ENCODE measurements around the gene CYTH1.

CYTH1 gene

GRCh38 chr17:78823282-78824046, 41.4 kb upstream of the CYTH1 start:
- DNase-seq (ENCODE audit: low read depth) = no peak
- no peak overlapping the region for H3K4me3 ChIP-seq (ENCODE audit: low read length)
- TF ChIP-seq, protein P1, sequence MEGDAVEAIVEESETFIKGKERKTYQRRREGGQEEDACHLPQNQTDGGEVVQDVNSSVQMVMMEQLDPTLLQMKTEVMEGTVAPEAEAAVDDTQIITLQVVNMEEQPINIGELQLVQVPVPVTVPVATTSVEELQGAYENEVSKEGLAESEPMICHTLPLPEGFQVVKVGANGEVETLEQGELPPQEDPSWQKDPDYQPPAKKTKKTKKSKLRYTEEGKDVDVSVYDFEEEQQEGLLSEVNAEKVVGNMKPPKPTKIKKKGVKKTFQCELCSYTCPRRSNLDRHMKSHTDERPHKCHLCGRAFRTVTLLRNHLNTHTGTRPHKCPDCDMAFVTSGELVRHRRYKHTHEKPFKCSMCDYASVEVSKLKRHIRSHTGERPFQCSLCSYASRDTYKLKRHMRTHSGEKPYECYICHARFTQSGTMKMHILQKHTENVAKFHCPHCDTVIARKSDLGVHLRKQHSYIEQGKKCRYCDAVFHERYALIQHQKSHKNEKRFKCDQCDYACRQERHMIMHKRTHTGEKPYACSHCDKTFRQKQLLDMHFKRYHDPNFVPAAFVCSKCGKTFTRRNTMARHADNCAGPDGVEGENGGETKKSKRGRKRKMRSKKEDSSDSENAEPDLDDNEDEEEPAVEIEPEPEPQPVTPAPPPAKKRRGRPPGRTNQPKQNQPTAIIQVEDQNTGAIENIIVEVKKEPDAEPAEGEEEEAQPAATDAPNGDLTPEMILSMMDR (conservative IDR thresholded peaks at IDR 0.05; ENCODE audit: low read length) = no peak

DNA sequence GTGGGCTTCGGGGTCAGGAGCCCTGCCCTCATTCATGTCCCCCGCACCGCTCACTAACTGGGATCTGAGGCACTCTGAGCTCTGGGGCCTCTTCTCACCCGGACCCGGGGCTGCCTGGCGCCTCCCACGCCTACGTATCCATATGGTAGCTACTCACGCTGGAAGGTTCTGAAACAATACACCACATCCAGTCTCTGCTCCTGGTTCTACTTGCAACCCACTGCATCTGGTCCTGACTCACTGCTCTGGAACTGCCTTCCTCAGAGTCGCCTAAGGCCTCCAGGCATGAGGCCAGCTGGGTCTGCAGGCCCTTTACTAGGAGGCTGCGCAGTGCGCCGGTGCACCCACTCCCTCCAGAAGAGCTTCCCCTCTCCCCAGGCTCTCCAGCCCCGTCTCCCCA, 40.5 kb upstream of the CYTH1 start:
- no peak overlapping the region for H3K4me3 ChIP-seq (ENCODE audit: low read length)
- TF ChIP-seq, protein P1 (conservative IDR thresholded peaks at IDR 0.05; ENCODE audit: low read length) = no peak
- DNase-seq (ENCODE audit: low read depth) = peak; percentile 88

DNA sequence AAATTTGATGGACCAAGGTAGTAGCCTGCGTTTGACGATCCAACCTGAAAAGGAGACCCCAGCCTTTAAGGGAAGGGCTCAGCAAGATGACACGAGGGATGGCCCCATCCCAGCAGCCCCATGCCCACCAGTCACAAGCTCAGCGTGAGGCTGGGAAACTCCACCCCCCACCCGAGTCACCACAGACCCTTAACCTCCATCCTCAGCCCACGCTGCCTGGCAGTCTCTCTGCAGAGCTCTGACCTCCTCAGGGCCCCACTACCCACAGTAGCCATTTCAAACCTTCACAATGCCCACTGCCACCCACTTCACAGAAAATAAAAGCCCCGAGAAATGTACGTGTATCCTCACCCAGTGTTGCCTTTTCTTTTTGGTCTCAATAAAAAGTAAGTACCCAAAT, 39.9 kb upstream of the CYTH1 start:
- no peak overlapping the region for H3K4me3 ChIP-seq (ENCODE audit: low read length)
- TF ChIP-seq, protein P1 (conservative IDR thresholded peaks at IDR 0.05; ENCODE audit: low read length) = no peak
- DNase-seq (ENCODE audit: low read depth) = no peak

DNA sequence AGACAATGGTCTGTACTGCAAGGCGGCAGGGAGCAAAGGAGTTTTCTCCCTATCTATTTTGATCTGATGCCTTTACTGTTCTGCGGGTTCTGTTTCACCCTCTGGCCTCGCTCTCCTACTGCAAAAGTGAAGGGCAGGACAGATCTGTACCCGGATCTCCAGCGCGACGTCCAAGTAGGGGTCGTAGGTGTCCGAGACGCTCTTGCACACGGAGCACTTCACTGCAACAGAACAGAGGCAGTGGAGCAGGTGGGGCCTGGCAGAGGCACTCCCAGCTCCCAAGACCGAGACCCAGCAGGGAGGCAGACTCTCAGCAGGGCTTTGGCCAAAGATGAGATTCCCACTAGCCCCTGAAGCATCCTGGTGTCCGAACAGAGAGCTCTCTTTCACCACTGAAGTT, 38.8 kb upstream of the CYTH1 start:
- no peak for DNase-seq (ENCODE audit: low read depth)
- no peak overlapping the region for H3K4me3 ChIP-seq (ENCODE audit: low read length)
- TF ChIP-seq, protein P1 (conservative IDR thresholded peaks at IDR 0.05; ENCODE audit: low read length) = no peak

DNA sequence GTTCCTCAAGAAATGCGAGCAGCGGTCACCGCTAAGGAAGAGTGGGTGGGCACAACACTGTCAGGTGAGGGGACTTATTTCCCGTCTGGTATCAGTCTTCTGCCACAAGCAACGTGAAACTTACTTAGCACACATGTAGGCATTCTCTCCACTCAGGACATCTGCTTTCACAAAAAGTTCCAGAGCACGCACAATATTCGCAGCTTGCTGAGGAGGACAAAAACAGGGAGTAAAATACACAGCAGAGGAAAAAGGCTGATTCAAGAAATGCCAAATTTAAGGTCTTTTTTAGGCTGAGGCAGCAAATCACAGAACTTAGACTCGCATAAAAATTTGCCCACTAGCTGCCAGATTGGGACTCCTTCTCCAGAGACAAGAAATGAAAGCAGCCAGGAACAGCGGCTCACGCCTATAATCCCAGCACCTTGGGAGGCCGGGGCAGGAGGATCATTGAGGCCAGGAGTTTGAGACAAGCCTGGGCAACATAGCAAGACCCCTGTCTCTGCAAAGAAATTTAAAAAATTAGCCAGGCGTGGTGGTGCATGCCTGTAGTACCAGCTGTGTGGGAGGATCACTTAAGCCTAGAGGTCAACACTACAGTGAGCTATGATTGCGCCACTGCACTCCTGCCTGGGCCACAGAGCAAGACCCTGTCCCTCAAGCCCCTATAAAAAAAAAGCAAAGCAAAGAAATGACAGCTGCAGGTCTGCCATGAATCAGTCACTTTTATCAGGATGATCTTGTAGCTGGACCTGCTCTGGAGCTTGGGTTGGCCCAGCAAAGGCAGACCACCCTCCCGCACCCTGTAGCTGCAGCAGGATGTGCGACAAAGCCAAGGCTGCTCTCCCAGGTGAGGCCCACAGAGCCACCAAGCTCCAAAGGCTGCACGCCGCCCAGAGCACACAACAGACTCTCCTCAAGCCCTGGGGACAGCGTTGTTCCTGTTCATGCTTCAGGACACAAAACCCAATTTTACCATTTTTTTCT, 38.0 kb upstream of the CYTH1 start:
- DNase-seq (ENCODE audit: low read depth) = no peak
- H3K4me3 ChIP-seq (ENCODE audit: low read length) = no peak overlapping the region

DNA sequence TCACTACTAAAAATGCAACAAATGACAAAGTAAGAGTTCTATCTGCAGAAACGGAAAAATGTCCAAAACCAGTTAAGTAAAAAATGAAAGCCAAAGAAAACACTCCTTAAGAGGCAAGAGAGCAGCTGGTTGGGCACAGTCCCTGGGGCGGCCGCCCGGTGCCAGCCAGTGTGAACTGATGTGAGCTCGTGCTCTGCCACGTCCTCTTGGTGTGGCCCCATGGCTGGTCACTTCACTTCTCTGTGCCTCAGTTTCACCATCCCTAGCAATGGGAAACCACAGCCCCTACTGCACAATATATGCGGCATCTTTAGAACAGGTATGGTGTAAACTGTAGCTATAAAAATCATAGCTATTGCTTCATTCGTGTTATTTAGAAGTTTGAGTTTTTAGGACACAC, 37.3 kb upstream of the CYTH1 start:
- TF ChIP-seq, protein P1 (conservative IDR thresholded peaks at IDR 0.05; ENCODE audit: low read length) = no peak
- DNase-seq (ENCODE audit: low read depth) = no peak
- H3K4me3 ChIP-seq (ENCODE audit: low read length) = no peak overlapping the region

More for the DNA sequence above, 38.0 kb upstream of the CYTH1 start:
- TF ChIP-seq, protein P1 (conservative IDR thresholded peaks at IDR 0.05; ENCODE audit: low read length) = no peak
